ENCODE measurements around the gene MED13.

Gene MED13

DNA sequence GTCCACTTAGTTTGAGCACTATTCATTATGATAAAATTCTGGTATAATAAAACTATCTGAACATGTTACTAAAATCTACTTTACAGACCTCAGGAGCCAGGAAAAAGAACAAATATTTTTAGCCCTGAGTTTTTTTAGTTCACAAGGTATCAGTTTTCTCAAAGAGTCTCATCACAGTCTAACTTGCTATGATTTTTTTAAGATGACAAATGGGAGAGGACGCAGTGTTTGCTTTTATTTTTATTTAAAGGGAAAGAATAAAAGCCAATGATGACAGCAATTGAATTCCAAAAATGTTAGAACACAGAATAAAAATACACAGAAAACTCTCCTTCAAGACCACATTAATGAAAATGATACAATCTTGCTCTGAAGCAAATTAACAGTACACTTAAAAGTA lies 7.4 kb downstream of the MED13 start:
- FAIRE-seq (peak; percentile 38), DNase-seq (ENCODE audit: insufficient read length, low spot score) (no peak)
- no peak for TF ChIP-seq POLR2A (IDR thresholded peaks at IDR 0.05; ENCODE audit: low read depth, low read length)

DNA sequence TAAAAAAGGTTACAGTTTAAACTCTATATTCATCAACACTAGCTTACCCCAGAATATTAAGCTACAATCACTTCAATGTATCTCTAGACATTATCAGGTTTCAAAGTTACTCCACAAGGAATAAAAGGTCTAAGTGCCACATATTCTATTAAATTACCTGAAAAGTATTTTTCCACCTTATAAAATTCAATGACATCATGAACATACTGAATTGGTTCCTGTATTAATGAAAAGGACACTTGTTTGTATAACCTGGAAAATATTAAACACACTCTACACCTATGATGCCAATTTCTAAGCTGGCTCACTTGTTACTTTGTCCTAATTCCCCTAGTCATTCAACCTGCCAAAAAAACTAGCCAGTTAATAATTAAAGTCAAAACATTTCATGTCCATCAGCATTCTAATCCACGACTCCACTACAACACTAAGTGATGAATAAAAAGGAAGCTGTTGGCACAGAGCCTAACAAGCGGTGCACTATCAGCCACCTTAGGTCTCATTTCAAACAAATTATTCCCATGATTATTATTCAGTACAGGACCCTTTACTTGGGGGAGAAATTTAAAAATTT lies 12.2 kb downstream of the MED13 start:
- no peak for TF ChIP-seq POLR2A (IDR thresholded peaks at IDR 0.05; ENCODE audit: low read depth, low read length)
- FAIRE-seq (peak; percentile 23), DNase-seq (ENCODE audit: insufficient read length, low spot score) (no peak)

DNA sequence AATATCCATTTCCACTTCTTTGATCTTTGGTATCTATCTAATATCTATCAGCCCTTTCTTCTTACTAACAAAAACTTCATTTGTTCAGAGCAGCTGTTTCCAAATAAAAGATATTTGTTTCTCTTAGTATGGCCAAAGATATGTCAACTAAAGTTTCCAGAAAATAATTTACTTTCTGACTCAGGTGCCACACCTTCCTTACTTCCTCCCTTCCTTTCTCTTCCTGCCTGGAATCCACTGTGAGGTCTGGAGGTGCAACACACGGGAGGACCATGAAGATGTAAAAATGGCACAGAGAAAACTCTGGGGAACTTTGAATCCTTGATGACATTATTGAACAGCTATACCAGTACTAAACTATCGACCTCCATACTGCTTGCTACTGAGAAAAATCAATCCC lies 14.0 kb downstream of the MED13 start:
- no peak for TF ChIP-seq POLR2A (IDR thresholded peaks at IDR 0.05; ENCODE audit: low read depth, low read length)
- DNase-seq (ENCODE audit: insufficient read length, low spot score) (no peak), FAIRE-seq (no peak)

DNA sequence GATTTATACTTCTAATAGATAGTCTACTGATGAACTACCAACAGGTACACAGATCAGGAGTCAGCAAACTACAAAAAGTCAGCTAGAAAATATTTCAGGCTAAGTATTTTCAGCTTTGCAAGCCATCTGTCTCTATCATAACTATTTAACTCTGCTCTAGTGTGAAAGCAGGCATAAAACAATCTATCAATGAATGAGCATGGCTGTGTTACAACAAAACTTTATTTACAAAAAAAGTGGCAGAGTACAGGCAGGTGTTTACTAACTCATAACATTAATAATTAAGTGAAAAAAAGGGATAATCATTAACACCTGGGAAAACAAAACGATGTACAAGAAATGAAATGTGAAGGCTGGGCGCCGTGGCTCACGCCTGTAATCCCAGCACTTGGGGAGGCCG lies 15.8 kb downstream of the MED13 start:
- FAIRE-seq (no peak), DNase-seq (ENCODE audit: insufficient read length, low spot score) (no peak)
- no peak for TF ChIP-seq POLR2A (IDR thresholded peaks at IDR 0.05; ENCODE audit: low read depth, low read length)

DNA sequence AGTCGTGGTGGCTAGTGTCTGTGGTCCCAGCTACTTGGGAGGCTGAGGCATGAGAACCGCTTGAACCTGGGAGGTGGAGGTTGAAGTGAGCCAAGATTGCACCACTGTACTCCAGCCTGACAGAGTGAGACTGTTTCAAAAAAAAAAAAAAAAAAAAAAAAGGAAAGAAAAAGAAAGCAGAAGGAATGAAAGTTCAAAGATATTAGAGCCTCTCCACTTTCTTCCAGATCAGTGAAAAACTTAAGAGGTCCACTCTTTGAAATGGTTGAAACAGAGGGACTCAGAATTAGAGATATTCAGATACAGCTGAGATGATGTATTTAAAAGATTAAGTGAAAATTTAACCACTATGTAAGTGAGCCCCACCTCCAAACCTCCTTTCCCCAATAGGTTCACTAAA lies 16.8 kb downstream of the MED13 start:
- no peak for FAIRE-seq
- TF ChIP-seq POLR2A (IDR thresholded peaks at IDR 0.05; ENCODE audit: low read depth, low read length): no peak
- DNase-seq (ENCODE audit: insufficient read length, low spot score): no peak

DNA sequence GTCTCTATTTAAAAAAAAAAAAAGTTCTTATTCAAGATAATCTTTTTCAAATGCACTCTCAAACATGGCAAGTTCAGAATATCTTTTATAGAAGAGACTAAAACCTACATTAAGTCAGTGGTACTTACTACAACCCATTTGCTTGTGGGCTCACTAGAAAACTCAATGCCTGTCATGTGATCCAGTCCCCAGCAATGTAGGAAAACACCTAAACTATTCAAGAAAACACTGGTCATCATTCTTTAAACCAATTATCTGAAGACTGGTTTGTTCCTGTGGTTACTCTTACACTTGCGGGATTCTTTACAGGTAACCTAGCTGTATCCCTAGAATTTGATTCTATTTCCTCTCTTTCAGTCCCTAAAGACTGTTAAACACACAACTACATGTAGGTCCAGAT lies 19.6 kb downstream of the MED13 start:
- FAIRE-seq (peak; percentile 53), DNase-seq (ENCODE audit: insufficient read length, low spot score) (no peak)
- no peak for TF ChIP-seq POLR2A (IDR thresholded peaks at IDR 0.05; ENCODE audit: low read depth, low read length)

DNA sequence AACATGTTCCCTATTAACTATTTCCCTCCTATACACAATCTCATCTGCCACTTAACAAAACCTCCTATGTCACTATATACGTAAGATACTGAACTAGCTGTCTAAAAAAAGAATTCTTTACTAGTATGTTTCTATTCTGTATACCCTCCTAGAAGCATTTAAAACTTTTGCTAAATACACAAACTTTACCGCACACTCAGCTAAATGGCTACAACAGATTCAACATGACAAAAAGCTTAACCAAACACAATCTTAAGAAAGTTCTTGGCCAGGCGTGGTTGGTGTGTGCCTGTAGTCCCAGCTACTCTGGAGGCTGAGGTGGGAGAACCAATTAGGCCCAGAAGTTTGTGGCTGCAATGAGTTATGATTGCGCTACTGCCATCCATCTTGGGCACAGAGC lies 20.0 kb downstream of the MED13 start:
- no peak for DNase-seq (ENCODE audit: insufficient read length, low spot score)
- TF ChIP-seq POLR2A (IDR thresholded peaks at IDR 0.05; ENCODE audit: low read depth, low read length): no peak
- FAIRE-seq: peak; percentile 78

DNA sequence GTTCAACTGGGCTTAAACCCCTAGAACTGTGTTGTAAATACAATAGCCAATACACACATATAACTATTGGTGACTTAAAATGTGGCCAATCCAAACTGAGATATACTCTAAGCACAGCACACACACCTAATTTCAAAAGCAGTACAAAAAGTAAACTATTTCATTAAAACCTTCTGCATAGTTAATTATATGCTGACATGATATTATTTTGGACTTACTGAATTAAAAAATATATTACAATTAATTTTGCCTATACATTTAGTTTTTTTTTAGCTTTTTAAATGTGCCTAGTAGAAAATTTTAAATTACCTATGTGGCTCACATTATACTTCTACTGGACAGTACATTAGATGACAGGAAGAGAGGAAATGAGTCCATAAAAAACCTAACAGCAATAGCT lies 21.5 kb downstream of the MED13 start:
- DNase-seq (ENCODE audit: insufficient read length, low spot score) (no peak), FAIRE-seq (peak; percentile 52)
- TF ChIP-seq POLR2A (IDR thresholded peaks at IDR 0.05; ENCODE audit: low read depth, low read length): no peak

DNA sequence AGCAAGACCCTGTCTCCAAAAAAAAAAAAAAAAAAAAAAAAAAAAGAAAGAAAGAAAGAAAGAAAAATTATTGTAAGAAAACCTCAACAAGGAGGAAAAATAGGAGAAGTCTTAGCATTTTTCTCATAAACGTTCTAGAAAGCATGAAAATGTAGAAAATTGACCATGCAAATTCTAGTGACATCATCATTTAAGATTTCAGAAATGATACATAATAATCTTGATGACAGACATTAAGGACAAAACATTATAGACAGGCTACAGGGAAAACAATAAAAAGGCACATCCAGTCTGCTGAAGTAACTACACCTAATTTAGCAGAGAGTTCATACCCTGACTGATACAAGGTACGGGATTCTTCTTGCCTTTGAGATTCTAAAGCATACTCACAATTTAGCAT lies 21.9 kb downstream of the MED13 start:
- no peak for TF ChIP-seq POLR2A (IDR thresholded peaks at IDR 0.05; ENCODE audit: low read depth, low read length)

DNA sequence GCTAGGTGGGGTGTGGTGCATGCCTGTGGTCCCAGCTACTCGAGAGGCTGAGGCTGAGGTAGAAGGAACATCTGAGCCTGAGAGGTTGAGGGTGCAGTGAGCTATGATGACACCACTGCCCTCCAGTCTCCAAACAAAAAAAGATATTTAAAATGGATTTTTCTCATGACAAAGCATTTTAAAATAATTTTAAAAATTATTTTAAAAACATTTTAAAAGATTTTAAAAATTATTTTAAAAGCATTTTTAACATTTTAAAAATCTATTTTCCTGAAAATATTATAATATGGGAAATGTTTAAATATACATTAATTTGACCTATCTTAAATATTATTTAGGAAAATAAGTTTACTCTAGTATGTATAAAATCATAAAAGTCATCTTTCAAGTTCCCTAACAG lies 26.8 kb downstream of the MED13 start:
- FAIRE-seq: no peak
- no peak for TF ChIP-seq POLR2A (IDR thresholded peaks at IDR 0.05; ENCODE audit: low read depth, low read length)
- DNase-seq (ENCODE audit: insufficient read length, low spot score): no peak

More for the DNA sequence above, 21.9 kb downstream of the MED13 start:
- FAIRE-seq (peak; percentile 43), DNase-seq (ENCODE audit: insufficient read length, low spot score) (no peak)

DNA sequence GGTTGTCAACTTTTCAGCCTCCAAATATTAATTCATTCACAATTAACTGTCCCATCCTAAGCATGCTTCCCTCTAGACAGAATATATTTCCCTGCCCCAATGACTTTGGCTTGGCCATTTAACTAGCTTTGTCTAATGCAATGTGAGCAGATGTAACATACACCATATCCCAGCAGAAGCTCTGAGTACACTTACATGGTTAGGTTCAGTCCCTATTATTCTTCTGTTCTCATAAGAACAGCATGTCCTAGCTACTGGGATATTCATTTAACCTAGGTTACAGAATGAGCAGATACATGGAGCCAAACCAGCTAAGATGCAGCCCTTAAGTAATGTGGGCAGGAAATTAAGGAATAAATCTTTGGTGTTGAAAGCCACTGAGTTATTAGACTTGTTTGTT lies 31.8 kb downstream of the MED13 start:
- DNase-seq (ENCODE audit: insufficient read length, low spot score) (no peak), FAIRE-seq (peak; percentile 30)
- no peak for TF ChIP-seq POLR2A (IDR thresholded peaks at IDR 0.05; ENCODE audit: low read depth, low read length)

DNA sequence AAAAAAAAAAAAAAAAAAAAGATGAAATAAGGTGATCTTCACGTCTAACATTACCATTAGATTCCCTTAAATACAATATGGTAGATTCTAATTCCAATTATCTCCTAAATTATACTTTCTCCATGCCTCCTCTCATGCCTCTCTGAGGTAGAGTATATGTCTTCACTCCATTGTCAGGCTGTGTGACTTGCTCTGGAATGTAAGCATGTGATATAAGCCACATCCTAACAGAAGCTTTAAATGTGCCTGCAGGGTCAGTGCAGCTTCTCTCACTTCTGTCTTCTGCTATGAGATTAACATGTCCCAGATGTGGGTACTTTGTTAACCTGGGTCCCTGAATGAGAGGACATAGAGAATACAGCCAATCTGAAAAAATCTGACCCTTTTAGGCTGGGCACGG lies 32.6 kb downstream of the MED13 start:
- no peak for TF ChIP-seq POLR2A (IDR thresholded peaks at IDR 0.05; ENCODE audit: low read depth, low read length)
- no peak for FAIRE-seq
- DNase-seq (ENCODE audit: insufficient read length, low spot score): no peak

DNA sequence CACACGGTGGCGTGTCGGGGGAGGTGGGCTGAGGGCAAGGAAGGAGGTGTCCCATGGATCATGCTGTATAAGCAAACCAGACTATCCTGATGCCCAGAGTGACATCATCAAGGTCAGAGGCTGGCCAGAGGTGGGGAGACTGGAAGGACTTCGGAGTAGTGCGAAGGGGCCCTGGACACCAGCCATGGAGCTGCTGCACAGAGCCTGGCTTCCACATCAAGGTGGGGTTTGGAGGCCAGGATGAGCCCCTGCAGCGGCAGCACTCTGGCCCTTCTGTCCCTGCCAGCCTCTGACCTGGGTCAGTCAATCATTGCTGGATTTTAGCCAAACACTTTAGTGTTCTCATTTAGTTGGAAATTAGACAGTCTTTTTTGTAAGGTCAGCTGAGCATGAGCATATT lies 34.8 kb downstream of the MED13 start:
- DNase-seq (ENCODE audit: insufficient read length, low spot score) (no peak), FAIRE-seq (no peak)
- no peak for TF ChIP-seq POLR2A (IDR thresholded peaks at IDR 0.05; ENCODE audit: low read depth, low read length)

DNA sequence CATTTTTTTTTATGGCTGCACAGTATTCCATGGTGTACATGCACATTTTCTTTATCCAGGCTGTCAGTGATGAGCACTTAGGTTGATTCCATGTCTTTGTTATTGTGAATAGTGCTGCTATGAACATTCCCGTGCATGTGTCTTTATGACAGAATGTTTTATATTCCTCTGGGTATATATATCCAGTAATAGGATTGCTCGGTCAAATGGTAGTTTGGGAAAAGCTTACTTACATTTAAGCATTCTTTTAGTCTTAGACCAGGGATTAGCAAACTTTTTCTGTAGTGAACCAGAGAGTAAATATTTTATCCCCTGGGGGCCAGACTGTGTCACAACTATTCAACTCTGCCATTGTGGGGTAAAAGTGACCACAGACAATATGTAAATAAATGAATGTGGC lies 40.2 kb downstream of the MED13 start:
- no peak for DNase-seq (ENCODE audit: insufficient read length, low spot score)
- no peak for TF ChIP-seq POLR2A (IDR thresholded peaks at IDR 0.05; ENCODE audit: low read depth, low read length)
- FAIRE-seq: no peak

DNA sequence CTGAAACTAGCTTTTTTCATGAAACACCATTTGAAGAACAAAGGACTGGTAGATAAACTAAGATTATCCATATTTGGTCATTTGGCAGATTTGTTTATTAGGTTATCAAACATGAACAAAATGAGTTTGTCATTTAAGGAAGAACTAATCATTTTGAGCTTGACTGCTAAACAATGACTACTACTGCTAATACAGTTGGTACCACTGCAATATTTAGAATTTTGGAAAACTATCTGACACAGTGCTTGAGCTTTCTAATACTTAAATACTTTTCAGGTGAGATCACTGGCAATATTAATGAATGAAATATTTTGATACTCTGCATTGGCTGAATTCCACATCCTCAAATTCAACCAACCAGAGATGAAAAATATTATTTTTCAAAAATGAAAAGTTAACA lies 47.2 kb downstream of the MED13 start:
- no peak for FAIRE-seq
- no peak for TF ChIP-seq POLR2A (IDR thresholded peaks at IDR 0.05; ENCODE audit: low read depth, low read length)
- DNase-seq (ENCODE audit: insufficient read length, low spot score): peak; percentile 9

DNA sequence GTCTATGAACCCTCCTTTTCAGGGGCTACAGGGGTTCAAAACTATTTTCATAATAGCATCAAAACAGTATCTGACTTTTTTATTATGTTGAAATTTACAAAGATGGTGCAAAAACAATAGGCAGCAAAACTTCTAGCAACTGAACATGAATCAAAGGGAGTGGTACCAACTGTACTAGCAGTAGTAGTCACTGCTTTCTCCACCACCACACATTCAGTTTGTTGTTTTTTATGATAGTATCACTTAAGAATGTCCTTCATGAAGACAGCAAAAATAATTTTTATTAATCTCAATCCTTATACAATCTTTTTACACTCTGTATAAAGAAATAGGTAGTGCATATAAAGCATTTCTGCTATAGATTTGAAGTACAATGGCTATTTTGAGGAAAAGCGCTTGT lies 47.6 kb downstream of the MED13 start:
- FAIRE-seq (peak; percentile 93), DNase-seq (ENCODE audit: insufficient read length, low spot score) (peak; percentile 33)
- no peak for TF ChIP-seq POLR2A (IDR thresholded peaks at IDR 0.05; ENCODE audit: low read depth, low read length)
